Esophagus squamous epithelium (tissue), 4 donors: Measurements from ENCODE around the gene CCDC197.

Source experiments
- POLR2A ChIP-seq, 4 donors: fragments of 450-650 bp; IDR thresholded peaks; one replicate each; pipeline ENCODE4 v1.6.1; 2017; ENCODE audit warnings: antibody characterized with exemption in 4 of 4, mild to moderate bottlenecking in 4 of 4, moderate library complexity in 3 of 4
- TF ChIP-seq, protein P1 (sequence below), 6 experiments: fragments of 450-650 bp in 4 of 6; fragments of 200-600 bp in 2 of 6; sonication (generic) in 2 of 6; IDR thresholded peaks; one replicate each; pipeline ENCODE4 v1.5.1; 2016 to 2019; ENCODE audit warnings: antibody characterized with exemption in 6 of 6, mild to moderate bottlenecking in 4 of 6, moderate library complexity in 4 of 6

- TF ChIP-seq, protein P1, sequence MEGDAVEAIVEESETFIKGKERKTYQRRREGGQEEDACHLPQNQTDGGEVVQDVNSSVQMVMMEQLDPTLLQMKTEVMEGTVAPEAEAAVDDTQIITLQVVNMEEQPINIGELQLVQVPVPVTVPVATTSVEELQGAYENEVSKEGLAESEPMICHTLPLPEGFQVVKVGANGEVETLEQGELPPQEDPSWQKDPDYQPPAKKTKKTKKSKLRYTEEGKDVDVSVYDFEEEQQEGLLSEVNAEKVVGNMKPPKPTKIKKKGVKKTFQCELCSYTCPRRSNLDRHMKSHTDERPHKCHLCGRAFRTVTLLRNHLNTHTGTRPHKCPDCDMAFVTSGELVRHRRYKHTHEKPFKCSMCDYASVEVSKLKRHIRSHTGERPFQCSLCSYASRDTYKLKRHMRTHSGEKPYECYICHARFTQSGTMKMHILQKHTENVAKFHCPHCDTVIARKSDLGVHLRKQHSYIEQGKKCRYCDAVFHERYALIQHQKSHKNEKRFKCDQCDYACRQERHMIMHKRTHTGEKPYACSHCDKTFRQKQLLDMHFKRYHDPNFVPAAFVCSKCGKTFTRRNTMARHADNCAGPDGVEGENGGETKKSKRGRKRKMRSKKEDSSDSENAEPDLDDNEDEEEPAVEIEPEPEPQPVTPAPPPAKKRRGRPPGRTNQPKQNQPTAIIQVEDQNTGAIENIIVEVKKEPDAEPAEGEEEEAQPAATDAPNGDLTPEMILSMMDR (IDR thresholded peaks at IDR 0.05), result no peak
- TF ChIP-seq POLR2A (IDR thresholded peaks at IDR 0.05), result no peak
Observed at GRCh38 chr14:94043756-94044475, 46.8 kb downstream of the CCDC197 start.
